Kasumi-1 (cell line): Measurements from ENCODE around the gene KIAA0232.

Experiments
- DNase-seq, 2 experiments: peaks; one replicate each; lab custom pipeline; 2025; lab: John Stamatoyannopoulos, UW

Gene KIAA0232

GRCh38 chr4:6847178-6847577 lies 64.7 kb downstream of the KIAA0232 start:
- DNase-seq = no peak

DNA sequence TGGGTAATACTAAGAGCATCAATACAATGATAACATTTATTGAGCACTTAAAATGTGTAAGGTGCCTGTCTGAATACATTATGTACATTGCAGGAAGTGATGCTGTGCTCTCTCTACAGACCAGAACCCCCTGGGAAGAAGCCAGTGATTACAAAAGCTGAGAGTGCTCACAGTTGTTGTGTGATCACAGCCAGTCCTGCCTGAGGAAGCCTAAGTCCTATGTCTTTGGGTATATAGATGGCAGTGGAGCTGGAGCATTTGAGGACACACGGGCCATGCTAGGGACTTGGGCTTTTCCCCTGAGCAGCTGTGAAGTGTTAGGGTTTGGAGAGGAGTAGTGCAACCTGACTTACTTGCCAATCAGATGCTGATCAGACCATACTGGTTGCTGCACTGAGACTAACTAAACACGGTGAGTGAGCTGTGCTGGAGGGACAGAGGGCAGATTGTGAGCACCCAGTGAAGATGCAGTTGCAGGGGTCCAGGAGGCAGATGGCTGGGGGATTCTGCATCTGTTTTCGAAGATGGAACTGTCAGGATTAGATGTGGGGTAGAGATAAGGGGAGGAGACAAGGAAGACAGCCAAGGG lies 66.3 kb downstream of the KIAA0232 start:
- no peak for DNase-seq

DNA sequence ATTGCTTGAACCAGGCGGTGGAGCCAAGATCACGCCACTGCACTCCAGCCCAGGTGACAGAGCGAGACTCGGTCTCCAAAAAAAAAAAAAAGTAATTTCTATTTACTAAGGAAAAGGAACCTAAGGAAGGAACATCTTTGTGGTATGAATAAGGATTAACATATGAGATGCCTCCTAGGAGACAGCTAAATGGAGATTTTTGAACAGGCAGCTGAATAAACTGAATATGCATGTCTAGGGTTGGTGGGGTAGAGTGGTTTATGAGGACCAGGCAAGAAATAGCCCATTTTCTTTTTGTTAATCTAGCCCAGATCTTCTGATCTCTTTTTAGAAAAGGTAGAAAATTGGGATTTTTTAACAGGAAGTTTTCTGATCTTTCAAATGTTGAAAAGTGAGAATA lies 67.2 kb downstream of the KIAA0232 start:
- DNase-seq = no peak

GRCh38 chr4:6851431-6851830 lies 68.9 kb downstream of the KIAA0232 start:
- DNase-seq = no peak

- DNase-seq = no peak
These were observed 69.4 kb downstream of the KIAA0232 start for GRCh38 chr4:6851962-6852361.

GRCh38 chr4:6852582-6852981 lies 70.1 kb downstream of the KIAA0232 start:
- DNase-seq = no peak

- DNase-seq = peak; percentile 7 to 20
These were observed 71.7 kb downstream of the KIAA0232 start for GRCh38 chr4:6854098-6854744.

DNA sequence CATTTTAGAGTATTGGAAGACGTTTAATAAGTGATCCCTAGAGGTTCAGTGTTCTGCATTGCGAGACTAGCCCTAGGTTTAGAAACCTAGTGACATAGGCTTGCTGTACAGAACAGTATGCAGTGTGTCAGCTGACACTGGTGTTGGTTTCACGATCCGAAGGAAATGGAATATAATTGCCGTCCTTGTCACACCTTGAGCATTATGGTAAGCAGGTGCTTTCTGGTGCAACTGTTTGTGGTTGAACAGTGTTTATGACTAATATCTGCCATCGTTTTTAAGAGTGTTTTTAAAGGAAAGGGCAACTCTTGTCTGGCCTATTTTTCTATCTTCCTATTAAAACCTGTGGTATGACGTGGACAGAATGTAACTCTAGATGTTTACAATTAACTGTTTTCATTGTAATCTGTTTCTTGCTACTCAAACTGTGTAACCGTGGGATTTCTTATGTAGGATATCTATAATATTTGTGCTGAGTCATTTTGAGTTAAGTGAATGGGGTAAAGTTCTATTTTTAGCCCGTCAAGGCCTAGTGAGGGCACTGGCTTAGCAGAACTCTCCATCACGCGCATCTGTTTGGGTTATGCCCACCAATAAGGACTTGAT lies 73.3 kb downstream of the KIAA0232 start:
- peak in 1 of 2 experiments; percentile 9 for DNase-seq

DNA sequence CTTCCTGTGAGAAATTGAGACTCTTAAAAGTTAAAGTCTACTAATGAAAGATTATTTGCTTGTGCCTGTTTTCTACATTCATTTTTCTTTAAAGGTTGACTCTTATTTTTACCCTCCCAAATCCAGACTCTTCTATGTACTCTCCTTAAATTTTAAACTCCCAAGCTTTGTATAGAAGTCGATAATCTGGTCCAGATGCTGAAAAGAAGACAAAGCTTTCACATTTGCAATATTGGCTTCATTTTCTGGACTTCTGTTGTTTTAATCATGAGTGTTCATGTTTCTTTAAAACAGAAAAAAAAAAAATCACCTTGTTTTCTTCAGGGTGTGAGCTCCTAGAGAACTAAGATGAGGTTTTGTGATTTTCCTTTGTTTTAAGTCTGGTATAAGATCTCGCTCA lies 73.9 kb downstream of the KIAA0232 start:
- DNase-seq = no peak

DNA sequence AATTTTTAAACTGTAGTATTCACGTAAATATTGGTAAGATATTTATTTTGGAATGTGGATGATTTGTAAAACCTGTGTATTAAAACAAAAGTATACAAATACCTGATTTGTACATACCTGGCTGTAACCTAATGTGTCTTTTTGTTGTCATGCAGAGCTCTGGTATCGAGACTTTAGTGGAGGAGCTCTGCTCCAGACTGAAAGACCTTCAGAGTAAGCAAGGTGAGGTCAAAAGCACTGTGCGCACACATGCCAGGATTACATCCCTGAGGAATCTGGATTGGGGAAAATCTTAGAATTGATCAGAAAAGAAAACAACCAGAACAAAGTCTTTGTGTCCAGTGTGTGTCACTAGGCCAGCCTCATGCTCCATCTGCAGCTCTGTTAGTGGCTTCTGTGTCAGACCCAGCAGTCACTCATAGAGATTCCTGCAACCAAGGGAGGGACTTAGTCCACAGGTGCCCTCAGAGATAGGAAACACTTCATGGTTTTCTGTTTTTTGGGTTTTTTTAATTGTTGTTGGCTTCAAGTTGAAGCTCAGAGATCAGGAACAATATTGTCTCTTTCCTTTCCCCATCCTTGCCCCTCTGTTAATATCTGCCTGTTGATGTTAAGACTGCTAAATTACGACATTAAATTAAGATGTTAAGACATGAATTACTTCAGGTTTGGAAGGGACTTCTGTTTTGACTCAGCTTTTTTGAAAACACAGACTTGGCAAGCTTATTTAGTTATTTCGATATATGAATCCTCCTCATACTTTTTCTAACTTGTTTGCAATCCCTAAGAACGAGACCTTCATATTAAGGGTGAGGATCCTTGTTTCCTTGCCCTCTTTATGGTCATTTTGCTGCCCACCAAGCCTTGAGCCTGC lies 74.7 kb downstream of the KIAA0232 start:
- DNase-seq = no peak

DNA sequence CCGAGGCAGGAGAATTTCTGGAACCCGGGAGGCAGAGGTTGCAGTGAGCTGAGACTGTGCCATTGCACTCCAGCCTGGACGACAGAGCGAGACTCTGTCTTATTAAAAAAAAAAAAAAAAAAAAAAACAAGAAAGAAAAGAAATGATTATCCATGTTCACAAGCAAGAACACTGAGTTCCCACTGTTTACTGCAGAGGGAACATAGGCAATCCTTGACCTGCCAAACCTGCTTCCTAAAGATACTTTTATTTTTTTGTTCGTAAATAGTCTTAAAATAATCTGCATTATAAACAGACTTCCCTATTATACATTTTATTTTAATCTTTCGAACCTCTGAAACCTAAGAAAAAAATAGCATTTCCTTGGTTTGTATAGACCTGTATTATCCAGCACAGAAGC lies 76.5 kb downstream of the KIAA0232 start:
- DNase-seq = no peak

GRCh38 chr4:6859543-6859942 lies 77.0 kb downstream of the KIAA0232 start:
- DNase-seq = no peak

DNA sequence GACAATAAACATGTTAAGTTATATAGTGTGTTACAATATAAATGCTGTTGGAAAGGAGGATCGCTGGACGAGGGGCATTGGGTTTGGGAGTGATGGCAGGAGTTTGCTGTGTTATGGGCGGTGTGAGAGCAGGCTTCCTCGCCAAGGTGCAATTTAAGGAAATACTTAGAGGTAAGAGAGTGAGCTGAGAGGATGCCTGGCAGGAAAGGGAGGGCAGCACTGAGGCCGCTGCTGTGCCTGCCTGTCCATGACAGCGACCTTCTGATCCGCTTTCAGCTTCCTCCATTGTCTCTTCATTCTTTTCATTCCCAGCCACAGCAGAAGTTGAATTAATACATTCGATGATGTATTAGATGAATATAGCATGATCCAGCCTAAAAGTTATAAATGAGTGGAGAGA lies 85.9 kb downstream of the KIAA0232 start:
- DNase-seq = peak in 1 of 2 experiments; percentile 40

DNA sequence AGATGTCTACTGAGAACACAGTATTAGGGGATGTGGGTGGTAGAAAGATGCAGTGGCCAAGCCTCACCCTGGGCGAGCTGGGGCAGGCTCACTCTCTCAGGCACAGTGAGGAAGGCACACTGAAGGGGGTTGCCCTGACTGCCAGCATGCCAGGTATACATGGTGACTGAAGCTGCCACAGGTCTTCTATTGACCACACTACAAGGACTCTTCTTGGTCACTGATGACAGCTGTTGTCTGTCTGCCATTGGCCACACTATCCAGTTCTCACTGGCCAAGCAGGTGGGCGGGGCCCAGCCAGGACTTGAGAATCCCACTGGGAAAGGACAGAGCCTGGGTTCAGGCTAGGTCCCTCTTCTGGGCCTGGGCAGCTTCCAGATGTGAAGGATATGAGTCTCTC lies 87.4 kb downstream of the KIAA0232 start:
- no peak for DNase-seq

DNA sequence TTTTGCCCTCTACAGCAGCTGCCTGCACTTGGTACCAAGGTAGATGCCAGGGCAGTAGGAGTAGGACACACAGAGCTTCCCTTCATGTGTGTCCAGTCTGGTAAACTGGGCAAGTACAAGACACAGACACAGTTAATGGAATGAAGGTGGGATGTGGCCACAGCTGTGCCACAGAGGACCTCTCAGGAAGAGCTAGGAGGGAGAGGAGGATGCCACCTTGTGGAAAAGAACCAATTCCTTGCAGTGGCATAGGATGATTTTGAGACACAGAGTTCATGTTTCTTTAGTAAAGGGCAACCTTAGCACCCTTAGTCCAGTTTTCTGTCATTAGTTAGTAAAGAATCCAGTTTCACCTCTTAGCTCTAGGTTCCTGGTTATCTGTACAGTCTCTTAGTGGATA lies 90.8 kb downstream of the KIAA0232 start:
- DNase-seq = no peak

DNA sequence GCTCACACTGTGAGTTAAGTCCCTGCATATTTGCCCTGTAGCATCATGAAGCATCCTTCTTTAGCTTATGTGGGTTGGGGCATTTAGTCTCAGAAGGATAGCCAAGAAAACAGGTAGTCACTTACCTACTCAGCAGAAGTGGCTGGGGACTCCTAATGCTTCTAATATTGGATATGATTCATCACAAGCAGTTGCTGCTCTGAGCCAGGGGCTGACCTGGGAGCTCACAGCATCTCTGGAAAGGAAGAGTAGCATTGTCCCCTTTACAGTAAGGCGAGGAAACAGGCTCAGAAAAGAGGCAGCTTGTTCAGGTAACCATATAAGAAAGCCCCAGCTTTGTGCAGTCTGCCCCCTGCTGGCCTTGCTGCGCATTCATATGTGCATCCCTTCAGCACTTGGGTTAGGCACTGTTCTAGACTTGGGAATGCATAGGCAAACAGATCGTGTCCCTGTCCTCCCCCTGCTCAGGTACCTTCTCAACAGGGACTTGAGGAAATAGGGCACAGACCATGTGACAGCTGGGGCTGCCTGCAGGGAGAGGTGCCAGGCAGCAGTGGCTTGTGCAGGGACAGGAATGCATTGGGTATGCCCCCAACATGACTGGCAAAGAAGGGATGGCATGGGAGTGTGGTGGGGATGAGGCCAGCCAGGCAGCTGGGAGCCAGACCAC lies 91.4 kb downstream of the KIAA0232 start:
- DNase-seq = peak; percentile 48 to 65

GRCh38 chr4:6874981-6875380 lies 92.5 kb downstream of the KIAA0232 start:
- DNase-seq = no peak

DNA sequence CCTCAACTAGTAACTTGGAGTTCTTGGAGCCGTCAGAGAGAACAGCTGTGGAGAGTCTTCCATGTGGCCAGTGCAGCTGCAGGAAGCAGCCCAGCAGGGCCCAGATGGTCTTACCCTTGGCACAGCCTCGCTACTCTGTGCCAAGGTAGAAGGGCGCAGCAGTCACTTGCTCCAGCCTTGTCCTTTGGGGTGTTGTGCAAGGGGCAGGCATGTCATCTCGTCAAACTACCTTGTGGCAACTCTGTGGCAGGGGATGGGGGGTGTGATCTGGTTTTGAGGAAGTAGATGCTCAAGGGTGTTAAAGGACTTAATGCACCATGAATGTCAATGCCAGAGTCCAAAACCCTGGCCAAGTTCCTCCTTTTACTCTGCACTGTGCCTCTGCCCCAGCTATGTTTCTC lies 92.9 kb downstream of the KIAA0232 start:
- DNase-seq = peak; percentile 99

GRCh38 chr4:6876440-6876839 lies 93.9 kb downstream of the KIAA0232 start:
- DNase-seq = no peak

GRCh38 chr4:6877067-6877466 lies 94.5 kb downstream of the KIAA0232 start:
- DNase-seq = peak in 1 of 2 experiments; percentile 36

DNA sequence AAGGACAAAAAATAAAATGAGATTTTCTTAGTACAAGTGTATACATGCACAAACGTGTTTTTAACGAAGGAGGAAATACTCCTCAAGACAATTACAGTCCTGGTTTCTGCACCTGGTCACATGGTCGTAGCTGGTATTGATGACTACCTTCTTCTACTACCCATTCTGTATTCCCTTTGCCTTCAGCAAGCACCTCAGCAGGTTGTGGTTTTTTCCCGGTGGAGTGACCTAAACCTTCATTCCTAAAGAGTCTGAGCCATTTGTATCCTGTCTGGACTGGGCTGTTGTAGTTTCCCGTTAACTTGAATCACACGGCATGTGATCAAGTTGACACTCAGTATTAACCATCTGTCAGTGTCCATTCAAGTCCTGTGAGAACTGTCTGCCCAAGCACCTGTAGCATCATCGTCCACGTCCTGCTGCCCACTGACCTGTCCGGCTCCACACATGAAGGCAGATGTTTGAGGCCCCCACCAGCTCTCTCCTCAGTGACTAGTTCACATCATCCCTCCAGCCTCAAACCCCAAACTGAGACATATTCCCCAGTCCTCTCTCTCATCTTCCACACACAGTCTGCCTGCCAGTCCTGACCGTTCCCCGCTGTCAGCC lies 96.0 kb downstream of the KIAA0232 start:
- DNase-seq = no peak

DNA sequence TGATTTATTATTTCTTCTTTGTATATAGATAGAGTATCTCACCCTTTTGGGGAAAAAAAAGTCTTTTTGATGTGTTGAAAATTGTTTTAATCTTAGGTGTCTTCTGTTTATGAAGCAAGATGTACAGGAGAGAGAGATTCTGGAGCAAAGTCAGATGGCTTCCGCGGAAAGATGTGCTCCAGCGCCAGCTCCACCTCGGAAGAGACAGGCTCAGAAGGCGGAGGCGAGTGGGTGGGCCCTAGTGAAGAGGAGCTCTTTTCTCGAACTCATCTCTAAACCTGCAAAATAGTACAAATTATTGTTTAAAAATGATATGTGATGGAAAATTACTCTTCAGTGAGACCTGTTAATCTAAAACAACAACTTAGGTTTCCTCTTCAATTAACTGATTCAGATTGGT lies 98.2 kb downstream of the KIAA0232 start:
- no peak for DNase-seq
